ENCODE results near the gene CDH23.

Gene CDH23

DNA sequence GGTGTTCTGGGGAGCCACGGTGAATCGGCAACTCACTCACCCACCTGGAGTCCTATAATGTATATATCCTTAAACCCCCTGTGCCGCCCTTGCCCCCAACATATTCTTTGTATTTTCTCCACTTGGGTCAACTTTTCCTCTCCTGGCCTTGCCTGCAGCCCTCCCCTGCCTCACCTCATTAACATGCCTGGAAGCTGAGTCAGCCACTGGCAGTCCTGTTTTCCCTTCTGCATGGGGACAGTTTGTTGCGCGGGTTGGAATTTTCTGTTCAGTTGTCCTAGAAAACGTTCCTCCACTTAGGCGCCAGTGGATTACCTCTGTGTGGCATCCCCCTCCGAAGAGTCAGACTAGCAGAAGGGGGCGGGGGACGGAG is 225.4 kb downstream of the CDH23 start:
- TF ChIP-seq, protein P1, sequence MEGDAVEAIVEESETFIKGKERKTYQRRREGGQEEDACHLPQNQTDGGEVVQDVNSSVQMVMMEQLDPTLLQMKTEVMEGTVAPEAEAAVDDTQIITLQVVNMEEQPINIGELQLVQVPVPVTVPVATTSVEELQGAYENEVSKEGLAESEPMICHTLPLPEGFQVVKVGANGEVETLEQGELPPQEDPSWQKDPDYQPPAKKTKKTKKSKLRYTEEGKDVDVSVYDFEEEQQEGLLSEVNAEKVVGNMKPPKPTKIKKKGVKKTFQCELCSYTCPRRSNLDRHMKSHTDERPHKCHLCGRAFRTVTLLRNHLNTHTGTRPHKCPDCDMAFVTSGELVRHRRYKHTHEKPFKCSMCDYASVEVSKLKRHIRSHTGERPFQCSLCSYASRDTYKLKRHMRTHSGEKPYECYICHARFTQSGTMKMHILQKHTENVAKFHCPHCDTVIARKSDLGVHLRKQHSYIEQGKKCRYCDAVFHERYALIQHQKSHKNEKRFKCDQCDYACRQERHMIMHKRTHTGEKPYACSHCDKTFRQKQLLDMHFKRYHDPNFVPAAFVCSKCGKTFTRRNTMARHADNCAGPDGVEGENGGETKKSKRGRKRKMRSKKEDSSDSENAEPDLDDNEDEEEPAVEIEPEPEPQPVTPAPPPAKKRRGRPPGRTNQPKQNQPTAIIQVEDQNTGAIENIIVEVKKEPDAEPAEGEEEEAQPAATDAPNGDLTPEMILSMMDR (IDR thresholded peaks at IDR 0.05; ENCODE audit: control insufficient read depth, extremely low read depth, insufficient read depth), result no peak
- no peak overlapping the region for H3K4me3 ChIP-seq (ENCODE audit: low read depth, low read length)
- no peak for DNase-seq (ENCODE audit: low read depth)

DNA sequence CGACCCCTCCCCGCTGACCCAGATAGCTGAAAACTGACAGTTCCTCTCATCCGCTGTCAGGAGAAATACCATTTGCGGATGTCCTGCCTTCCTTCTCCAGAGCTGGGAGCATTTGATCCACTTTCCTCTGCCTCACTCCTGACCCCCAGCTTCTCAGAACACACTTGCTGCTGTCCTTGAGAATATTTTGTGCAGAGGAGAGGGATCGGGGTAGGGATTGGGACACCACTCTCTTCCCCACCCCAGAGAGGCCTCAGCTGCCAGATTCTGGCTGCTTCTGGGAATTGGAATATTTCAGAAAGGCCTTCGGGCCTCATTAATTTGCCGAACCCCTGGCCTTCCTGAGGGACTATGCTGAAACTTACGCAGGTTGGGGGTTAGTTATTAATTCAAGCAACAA is 225.9 kb downstream of the CDH23 start:
- H3K4me3 ChIP-seq (ENCODE audit: low read depth, low read length), result no peak overlapping the region

DNA sequence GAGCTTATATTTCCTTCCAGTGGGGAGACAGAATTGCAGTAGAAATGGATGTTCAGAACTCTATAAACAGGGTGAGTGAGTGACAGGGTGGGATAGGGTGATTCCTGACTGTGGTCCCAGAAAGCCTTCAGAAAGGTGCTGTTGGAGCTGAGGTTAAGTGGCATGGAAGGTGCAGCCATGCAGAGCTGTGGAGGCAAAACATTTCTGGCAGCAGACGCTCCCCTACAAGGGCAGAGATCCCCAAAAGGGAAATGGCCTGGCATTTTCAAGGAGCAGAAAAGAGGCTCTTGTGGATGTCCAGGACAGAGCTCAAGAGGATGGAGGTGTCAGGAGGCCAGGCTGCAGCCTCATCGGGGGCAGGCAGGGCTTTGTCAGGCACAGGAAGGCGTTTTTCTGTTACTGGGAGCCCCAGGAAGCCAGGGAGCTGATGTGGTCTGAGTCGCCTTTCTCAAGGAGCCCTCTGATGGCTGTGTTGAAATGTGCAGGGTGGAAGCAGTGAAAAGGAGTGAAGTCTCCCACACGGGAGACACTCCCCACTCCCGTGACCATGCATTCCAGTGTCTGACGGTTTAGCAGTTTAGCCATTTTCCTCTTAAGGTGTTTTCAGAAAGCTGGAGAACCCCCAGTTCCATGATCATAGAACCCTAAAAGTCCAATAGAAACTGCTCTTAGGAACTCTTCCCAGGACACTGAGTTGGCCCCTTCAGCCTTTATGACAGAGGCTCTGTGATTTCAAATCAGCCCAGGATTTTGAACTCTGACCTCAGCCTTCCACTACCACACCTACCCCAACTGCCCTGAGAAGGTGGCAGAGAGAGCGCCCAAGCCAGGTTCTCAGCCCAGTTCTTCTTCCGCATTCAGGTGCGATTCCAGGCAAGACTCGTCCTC is 226.6 kb downstream of the CDH23 start:
- DNase-seq (ENCODE audit: low read depth), result no peak
- TF ChIP-seq, protein P1 (IDR thresholded peaks at IDR 0.05; ENCODE audit: control insufficient read depth, extremely low read depth, insufficient read depth), result 0 out of 2 replicates have a peak, but pooled peaks have one; percentile 6
- H3K4me3 ChIP-seq (ENCODE audit: low read depth, low read length), result no peak overlapping the region

More for the DNA sequence above, 225.9 kb downstream of the CDH23 start:
- TF ChIP-seq, protein P1 (IDR thresholded peaks at IDR 0.05; ENCODE audit: control insufficient read depth, extremely low read depth, insufficient read depth), result no peak
- no peak for DNase-seq (ENCODE audit: low read depth)

DNA sequence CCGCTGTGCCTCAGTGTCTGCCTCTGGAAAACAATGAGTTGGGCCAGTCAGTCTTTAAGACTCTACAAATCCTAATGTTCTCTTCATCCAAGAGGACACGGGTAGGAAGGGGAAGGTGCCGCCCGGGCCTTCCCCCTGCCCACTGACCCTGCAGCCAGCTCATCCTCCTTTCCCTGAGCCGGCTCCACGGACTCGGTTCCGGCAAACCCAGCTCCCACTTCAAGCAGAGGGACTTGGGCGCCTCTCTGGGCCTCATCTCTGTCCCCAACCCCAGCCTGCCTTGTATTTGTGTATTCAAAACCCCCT is 227.2 kb downstream of the CDH23 start:
- TF ChIP-seq, protein P1 (IDR thresholded peaks at IDR 0.05; ENCODE audit: control insufficient read depth, extremely low read depth, insufficient read depth), result no peak
- H3K4me3 ChIP-seq (ENCODE audit: low read depth, low read length), result no peak overlapping the region
- DNase-seq (ENCODE audit: low read depth), result no peak

DNA sequence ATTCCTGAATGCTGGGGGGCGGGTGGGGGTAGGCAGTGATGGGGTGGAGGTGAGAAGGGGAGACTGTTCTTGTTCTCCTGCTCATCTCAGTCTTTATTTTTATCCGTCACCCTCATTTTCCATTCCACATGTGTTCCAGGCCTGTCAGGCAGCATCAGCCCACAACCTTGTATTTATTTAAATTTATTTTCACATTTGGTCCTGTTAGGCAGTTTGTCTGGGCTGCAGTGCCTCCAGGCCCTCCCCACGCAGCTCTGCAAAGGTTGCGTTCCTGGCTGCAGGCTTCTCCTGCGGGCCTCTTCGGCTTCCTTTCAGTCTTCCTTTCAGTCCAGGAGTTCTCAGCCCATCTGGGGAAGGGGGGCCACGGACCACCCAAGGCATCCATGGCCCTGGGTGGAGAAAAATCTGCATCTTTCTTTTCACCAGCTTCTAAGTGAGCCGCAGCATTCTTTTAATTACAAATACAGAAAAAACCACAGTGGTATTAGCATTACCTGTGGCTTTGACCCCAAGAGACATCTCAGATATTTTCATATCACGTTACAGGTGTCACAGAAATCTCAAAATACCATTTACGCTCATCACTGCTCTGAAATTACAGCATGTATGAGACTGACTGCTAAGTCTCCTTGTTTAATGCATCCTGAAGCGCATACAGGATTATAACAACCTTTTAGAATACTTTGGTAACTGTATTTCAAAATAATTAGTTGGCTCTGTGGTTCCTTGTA is 228.9 kb downstream of the CDH23 start:
- no peak for DNase-seq (ENCODE audit: low read depth)
- TF ChIP-seq, protein P1 (IDR thresholded peaks at IDR 0.05; ENCODE audit: control insufficient read depth, extremely low read depth, insufficient read depth), result no peak
- H3K4me3 ChIP-seq (ENCODE audit: low read depth, low read length), result no peak overlapping the region

DNA sequence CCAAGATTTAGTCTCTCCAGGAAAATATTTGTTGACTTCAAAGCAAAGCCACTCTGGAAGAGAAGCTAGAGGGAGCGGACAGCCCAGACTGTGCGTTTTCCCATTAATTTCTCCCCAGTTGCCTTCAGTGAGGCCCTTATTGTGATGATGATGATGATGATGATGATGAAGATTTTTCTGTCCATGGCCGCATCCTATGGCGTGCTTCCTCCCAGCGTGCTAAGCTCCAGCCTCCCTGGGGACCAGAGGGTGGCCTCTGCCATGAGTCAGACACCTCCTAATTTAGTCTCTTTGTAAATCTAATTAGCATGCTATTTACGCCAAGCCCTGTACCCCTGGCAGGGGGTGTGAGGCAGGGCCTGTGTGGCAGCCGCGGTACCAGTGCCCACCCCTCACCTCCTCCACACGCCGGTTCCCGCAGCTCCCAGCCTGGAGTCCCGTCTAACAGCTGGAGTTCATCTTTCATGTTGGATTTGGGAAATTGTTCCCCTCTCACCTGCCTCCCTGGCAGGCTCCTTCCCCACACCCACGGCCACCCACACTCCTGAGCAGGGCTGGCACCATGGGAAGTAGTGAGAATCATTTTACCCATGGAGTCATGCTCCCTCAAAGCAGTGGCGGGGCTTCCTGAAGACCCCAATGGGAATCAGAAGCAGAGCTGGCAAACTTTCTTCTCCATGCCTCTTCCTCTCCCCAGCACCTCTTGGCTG is 230.7 kb downstream of the CDH23 start:
- no peak for DNase-seq (ENCODE audit: low read depth)
- TF ChIP-seq, protein P1 (IDR thresholded peaks at IDR 0.05; ENCODE audit: control insufficient read depth, extremely low read depth, insufficient read depth), result no peak

More for the DNA sequence above, 230.7 kb downstream of the CDH23 start:
- no peak overlapping the region for H3K4me3 ChIP-seq (ENCODE audit: low read depth, low read length)
